Vagina (tissue), 2 donors: Measurements from ENCODE around the gene ALDH1B1. TPM values are rescaled to one million over a fixed set of nuclear protein-coding genes. Genes with fewer than 3 reads are reported as not detected.

Experiments used
- DNase-seq, 2 donors: peaks; one replicate each; pipeline ENCODE4 v3.0.0-alpha.2; 2017; ENCODE audit errors: extremely low spot score in 2 of 2
- H3K27ac ChIP-seq: fragments of 200-600 bp; sonication (generic); one replicate; pipeline ENCODE4 v1.5.1; 2019
- H3K27me3 ChIP-seq: fragments of 200-600 bp; sonication (generic); one replicate; pipeline ENCODE4 v1.5.1; 2019
- H3K36me3 ChIP-seq, 2 donors: fragments of 200-600 bp; sonication (generic); one replicate each; pipeline ENCODE4 v1.5.1; 2017 to 2019
- H3K4me1 ChIP-seq: fragments of 200-600 bp; sonication (generic); one replicate; pipeline ENCODE4 v1.5.1; 2019
- H3K4me3 ChIP-seq, 2 donors: fragments of 200-600 bp; sonication (generic); 1 replicate in 1 of 2; 2 replicates in 1 of 2; pipeline ENCODE4 v1.5.1; 2016 to 2019
- H3K9me3 ChIP-seq: fragments of 200-600 bp; sonication (generic); one replicate; pipeline ENCODE4 v1.5.1; 2019
- POLR2A ChIP-seq, 2 donors: fragments of 450-650 bp; IDR thresholded peaks; one replicate each; pipeline ENCODE4 v1.6.1; 2017; ENCODE audit warnings: antibody characterized with exemption in 2 of 2, mild to moderate bottlenecking in 2 of 2, moderate library complexity in 2 of 2
- POLR2AphosphoS5 ChIP-seq, 2 donors: sonication (generic); formaldehyde crosslinking; IDR thresholded peaks; one replicate each; pipeline ENCODE4 v1.9.0; 2017; ENCODE audit warnings: antibody characterized with exemption in 2 of 2, mild to moderate bottlenecking in 2 of 2, low read depth in 1 of 2; ENCODE audit not compliant: insufficient read depth in 1 of 2
- intact Hi-C: fragments of 100-400 bp; cut with DNase I; formaldehyde crosslinking; loops from one replicate; pipeline ENCODE4 v1.15.1; 2023
- total RNA-seq: library from RNA; depleted of rRNA; stranded (reverse); fragments of >200 nt; gene quantifications from one replicate; pipeline ENCODE4 v1.2.3, GENCODE V29; 2016
- TF ChIP-seq, protein P1 (sequence below), 3 experiments: fragments of 450-650 bp in 2 of 3; fragments of 200-600 bp in 1 of 3; sonication (generic) in 1 of 3; IDR thresholded peaks; one replicate each; pipeline ENCODE4 v1.5.1; 2017 to 2019; ENCODE audit warnings: antibody characterized with exemption in 3 of 3, mild to moderate bottlenecking in 2 of 3, moderate library complexity in 2 of 3

The ALDH1B1 gene
- total RNA-seq, 1 donor from 2014 or later, result 13.3 TPM

DNA sequence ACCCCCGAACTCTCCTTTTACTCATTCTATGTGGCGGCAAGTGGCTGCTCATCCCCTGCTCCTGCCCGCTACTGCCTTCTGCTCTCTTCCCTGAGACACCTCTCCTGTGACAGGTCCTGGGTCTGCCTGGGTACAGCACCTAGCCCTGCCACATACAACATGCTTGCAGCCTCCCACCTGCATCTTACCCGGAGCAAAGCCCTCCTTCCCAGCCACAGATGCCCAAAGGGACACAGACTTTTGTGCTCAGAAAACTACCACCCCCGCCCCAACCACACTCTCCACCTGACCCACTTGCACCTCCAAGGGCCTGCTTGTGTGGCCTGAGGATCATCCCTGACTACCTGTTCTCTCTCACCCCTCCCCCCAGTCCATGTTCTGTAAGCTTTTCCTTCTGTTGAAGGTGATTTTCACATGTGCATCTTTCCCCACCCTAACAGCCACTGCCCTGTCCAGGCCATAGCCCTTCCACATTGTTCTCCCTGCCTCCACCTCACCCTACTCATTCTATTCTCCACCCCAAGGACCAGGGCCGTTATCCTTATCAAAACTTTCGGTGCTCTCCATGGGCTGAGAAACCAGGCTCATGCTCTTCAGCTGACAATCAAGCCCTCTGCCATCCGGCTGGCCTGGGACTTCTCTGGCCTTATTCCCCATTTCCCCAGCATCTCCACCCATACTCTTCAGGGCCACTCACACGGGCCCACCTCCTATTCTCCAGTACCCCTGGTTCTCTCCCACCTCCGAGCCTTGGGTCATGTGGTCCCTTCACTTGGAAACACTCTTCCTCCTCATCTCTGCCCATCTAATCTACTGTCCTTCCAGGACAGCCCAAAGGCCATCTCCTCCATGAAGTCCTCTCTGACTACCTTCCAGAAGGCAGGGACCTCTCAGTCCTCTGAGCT, 46.4 kb upstream of the ALDH1B1 start:
- no peaks in the 10 kb centered on the region for H3K4me1 ChIP-seq
- peak; percentile 71 to 84 for DNase-seq
- H3K36me3 ChIP-seq, result no peaks in the 10 kb centered on the region
- no peaks in the 10 kb centered on the region for H3K9me3 ChIP-seq
- H3K27me3 ChIP-seq, result no peaks in the 10 kb centered on the region
- intact Hi-C loops, result no loop called here
- H3K27ac ChIP-seq, result no peak overlapping the region
- no peak overlapping the region for H3K4me3 ChIP-seq
- TF ChIP-seq POLR2A (IDR thresholded peaks at IDR 0.05), result no peak
- TF ChIP-seq, protein P1, sequence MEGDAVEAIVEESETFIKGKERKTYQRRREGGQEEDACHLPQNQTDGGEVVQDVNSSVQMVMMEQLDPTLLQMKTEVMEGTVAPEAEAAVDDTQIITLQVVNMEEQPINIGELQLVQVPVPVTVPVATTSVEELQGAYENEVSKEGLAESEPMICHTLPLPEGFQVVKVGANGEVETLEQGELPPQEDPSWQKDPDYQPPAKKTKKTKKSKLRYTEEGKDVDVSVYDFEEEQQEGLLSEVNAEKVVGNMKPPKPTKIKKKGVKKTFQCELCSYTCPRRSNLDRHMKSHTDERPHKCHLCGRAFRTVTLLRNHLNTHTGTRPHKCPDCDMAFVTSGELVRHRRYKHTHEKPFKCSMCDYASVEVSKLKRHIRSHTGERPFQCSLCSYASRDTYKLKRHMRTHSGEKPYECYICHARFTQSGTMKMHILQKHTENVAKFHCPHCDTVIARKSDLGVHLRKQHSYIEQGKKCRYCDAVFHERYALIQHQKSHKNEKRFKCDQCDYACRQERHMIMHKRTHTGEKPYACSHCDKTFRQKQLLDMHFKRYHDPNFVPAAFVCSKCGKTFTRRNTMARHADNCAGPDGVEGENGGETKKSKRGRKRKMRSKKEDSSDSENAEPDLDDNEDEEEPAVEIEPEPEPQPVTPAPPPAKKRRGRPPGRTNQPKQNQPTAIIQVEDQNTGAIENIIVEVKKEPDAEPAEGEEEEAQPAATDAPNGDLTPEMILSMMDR (IDR thresholded peaks at IDR 0.05), result no peak
- no peak for TF ChIP-seq POLR2AphosphoS5 (IDR thresholded peaks at IDR 0.05; ENCODE audit: insufficient read depth in 1 of 2, low read depth in 1 of 2)

DNA sequence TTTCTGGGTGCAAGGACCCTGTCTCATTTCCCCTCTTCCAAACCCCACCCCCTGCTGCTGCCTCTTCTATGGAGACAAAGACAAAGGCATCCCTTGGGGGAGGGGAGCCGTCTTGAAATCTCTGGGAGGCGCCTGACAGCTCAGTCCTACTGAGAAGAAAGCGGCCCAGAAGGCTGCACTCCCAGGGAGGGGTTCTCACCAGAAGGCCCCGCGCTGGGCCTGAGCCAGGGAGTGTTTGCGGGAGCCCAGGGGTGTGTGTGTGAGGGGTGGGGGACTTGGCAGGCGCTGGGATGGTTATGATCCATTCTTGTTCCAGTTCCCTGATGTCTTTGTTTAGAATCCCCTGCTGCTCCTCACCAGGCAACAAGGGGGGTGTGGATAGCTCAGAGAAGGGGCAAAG, 45.7 kb upstream of the ALDH1B1 start:
- Histone ChIP-seq H3K4me3 (no peak overlapping the region), H3K27ac (no peak overlapping the region), H3K27me3 (no peaks in the 10 kb centered on the region), H3K9me3 (no peaks in the 10 kb centered on the region), H3K36me3 (no peaks in the 10 kb centered on the region), H3K4me1 (no peaks in the 10 kb centered on the region)
- TF ChIP-seq POLR2A (IDR thresholded peaks at IDR 0.05), result no peak
- intact Hi-C loops, result no loop called here
- peak; percentile 64 to 93 for DNase-seq

DNA sequence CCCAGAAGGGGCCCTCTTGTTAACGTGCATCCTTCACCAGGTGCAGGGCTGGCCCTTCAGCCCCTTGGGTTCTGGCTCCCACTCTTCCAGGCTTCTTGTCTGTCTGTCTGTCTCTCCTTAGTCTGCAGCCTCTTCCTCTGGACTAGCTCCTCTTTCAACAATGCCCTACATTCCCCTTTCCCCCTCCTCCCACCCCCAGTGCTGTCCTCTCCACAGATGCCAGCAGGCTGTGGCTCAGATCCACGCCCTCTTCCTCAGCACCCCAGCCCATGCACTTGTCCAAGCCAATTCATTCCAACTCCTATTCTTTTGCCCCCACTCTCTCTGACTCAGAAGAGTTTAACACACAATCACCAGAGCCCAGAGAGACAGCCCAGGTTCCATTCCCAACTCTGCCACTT, 45.2 kb upstream of the ALDH1B1 start:
- intact Hi-C loops, result no loop called here
- peak; percentile 67 to 72 for DNase-seq

DNA sequence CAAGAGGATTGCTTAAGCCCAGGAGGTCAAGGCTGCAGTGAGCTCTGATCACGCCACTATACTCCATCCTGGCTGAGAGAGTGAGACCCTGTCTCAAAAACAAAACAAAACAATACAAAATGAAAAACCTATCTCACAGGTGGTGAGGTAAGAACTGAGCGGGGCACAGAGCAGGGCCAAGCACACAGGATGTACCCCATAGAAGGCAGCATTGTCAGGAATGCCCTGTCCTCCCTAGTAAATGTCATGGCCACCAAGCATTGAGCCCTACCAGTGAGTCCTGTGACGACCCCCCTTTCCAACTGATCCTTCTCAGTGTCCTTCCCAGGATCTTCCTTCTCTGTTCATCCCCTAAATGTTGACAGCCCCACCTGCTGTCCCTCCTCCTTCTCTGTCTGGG, 44.6 kb upstream of the ALDH1B1 start:
- Histone ChIP-seq H3K36me3 (no peaks in the 10 kb centered on the region), H3K27me3 (no peaks in the 10 kb centered on the region), H3K4me1 (no peaks in the 10 kb centered on the region), H3K4me3 (no peak overlapping the region), H3K9me3 (no peaks in the 10 kb centered on the region), H3K27ac (no peak overlapping the region)
- intact Hi-C loops, result no loop called here
- no peak for TF ChIP-seq POLR2A (IDR thresholded peaks at IDR 0.05)
- TF ChIP-seq POLR2AphosphoS5 (IDR thresholded peaks at IDR 0.05; ENCODE audit: insufficient read depth in 1 of 2, low read depth in 1 of 2), result no peak
- TF ChIP-seq, protein P1 (IDR thresholded peaks at IDR 0.05), result no peak
- DNase-seq, result peak; percentile 55 to 70

More for the DNA sequence above, 45.2 kb upstream of the ALDH1B1 start:
- no peak overlapping the region for H3K27ac ChIP-seq
- H3K36me3 ChIP-seq, result no peaks in the 10 kb centered on the region
- no peak overlapping the region for H3K4me3 ChIP-seq
- H3K4me1 ChIP-seq, result no peaks in the 10 kb centered on the region
- H3K9me3 ChIP-seq, result no peaks in the 10 kb centered on the region
- no peak for TF ChIP-seq POLR2AphosphoS5 (IDR thresholded peaks at IDR 0.05; ENCODE audit: insufficient read depth in 1 of 2, low read depth in 1 of 2)
- TF ChIP-seq POLR2A (IDR thresholded peaks at IDR 0.05), result no peak
- no peaks in the 10 kb centered on the region for H3K27me3 ChIP-seq

DNA sequence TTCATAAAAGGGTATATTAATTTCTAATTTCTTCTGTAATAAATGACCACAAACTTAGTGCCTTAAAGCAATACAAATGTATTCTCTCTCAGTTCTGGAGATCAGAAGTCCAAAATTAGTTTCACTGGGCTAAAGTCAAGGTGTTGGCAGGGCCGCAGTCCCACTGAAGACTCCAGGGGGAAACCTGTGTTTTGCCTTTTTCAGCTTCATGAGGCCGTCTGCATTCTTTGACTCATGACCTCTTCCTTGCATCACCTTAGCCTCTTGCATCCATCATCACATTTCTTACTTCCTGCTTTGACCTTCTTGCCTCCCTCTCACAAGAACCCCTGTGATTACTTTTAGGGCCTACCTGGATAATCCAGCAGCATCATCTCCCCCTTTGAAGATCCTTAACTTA, 42.0 kb upstream of the ALDH1B1 start:
- intact Hi-C loops, result no loop called here

More for the DNA sequence above, 42.0 kb upstream of the ALDH1B1 start:
- Histone ChIP-seq H3K36me3 (no peaks in the 10 kb centered on the region), H3K4me3 (no peak overlapping the region), H3K4me1 (no peaks in the 10 kb centered on the region), H3K27ac (no peak overlapping the region), H3K9me3 (no peaks in the 10 kb centered on the region), H3K27me3 (no peaks in the 10 kb centered on the region)
- no peak for DNase-seq
- TF ChIP-seq, protein P1 (IDR thresholded peaks at IDR 0.05), result no peak
- TF ChIP-seq POLR2A (IDR thresholded peaks at IDR 0.05) (no peak), POLR2AphosphoS5 (IDR thresholded peaks at IDR 0.05; ENCODE audit: insufficient read depth in 1 of 2, low read depth in 1 of 2) (no peak)
